GM21381 (cell line): ENCODE results near the gene EGFLAM.
A peak's percentile ranks its signal among the peaks of the same experiment; 100 is the strongest.

Experiments used
- ATAC-seq: cut with Tn5 transposase; IDR thresholded peaks from one replicate; pipeline ENCODE4 v1.9.1; 2021; ENCODE audit warnings: mild to moderate bottlenecking, moderate library complexity; ENCODE audit not compliant: unreplicated experiment

Gene EGFLAM

DNA sequence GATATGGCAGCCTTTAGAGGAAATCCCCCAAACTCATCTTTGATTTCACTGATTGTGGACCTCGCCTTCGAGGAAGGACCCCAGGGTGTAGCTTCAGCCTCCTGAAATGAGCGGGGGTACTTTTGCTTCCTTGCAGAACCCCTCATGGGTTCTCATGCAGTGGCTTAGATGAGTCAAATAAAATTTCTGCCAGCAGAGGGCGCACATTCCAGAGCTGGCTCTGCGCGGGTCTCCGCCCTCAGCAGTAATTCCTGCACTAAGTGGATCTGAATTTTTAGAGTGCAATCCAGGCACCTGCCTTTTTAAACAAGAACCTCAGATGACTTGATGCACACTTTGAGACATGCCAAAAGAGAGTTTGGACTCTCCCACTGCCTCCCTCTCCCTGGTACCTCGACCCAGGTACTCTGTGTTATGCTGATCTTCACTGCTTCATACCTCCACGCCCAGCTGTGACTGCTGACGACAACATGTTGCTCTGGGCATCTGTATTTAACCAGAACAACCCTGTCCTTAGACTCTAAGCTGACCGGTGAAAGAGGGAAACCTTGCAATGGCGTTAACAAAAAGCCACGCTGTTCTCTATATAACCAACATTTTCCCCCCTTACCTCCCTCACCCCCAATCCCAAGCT lies 7.3 kb downstream of the EGFLAM start:
- peak; percentile 90 for ATAC-seq

DNA sequence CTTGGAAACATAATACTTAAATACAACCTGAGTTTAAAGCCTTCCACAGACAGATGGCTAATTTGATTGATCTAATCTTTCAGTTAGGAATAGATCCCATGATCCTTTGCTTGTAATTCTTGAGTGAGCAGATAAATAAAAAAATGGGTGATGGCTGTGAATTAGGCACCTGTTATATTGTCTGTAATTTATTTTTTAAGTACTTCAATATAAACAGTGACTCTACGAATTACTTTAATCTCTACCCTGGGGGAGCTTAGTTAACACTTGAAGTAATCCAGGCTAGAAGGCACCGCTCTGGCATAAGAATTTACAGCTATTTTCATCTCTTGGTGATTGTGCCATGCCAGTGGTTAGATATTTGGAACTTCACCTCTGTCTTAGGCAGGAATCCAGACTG lies 9.0 kb downstream of the EGFLAM start:
- no peak for ATAC-seq

DNA sequence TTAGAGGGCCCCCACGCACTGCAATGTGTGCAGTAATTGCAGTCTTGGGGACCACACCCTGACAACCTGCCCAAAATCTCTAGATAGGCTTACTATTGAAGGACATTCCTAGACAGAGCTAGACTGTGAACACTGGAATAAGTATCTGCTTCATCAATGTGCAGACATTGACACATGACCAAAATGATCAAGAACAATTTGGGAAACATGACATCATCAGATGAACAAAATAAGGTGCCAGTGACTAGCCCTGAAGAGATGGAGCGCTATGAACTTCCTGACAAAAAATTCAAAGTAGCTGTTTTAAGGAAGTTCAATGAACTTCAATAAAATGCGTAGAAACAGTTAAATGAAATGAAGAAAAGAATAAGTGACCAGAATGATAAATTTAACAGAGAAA lies 15.3 kb downstream of the EGFLAM start:
- no peak for ATAC-seq

DNA sequence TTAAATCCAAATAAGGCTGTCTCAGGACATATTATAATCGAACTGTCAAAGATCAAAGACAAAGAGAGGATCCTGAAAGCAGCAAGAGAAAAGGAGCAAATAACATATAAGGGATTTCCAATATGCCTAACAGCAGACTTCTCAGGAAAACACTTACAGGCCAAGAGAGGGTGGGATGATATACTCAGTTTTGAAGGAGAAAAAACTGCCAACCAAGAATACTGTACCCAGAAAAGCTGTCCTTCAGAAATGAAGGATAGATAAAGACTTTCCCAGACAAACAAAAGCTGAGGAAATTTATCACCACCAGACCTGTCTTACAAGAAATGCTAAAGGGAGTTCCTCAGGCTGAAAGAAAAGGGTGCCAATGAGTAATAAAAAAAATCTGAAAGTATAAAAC lies 16.0 kb downstream of the EGFLAM start:
- no peak for ATAC-seq

DNA sequence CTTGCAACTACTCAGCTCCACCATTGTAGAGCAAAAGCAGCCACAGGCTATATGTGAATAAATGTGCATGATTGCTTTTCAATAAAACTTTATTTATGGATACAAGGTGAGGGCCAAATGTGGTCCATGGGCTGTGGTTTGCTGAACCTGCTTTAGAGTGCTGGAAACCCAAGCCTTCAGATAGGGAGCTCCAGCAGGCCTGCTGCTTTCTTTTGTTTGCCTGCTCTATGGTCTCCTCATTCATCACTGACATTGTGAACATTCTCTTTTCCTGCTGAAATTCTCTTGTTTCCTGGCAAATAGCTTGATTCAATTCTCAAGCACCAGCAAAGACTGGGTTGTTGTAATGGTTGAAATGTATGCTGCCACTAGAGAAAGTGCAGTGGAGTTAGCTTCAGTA lies 26.0 kb downstream of the EGFLAM start:
- no peak for ATAC-seq

DNA sequence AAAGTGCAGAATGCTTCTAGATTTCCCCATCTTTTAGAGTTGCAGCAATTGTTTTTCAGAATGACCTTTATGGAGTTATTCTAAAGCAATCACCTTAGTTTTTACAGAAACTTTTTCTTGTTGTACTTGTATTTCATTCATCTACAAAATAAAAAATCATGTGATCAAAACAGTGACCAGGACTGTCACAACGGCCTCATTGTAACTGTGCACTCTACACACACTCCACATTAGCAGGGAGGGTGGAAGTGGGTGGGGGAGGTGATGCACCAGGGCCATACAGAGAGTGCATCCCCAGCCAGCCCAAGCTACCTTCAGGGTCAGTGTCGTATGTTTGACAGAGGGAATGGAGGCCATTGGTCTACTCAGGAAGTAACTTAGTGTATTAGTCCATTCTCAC lies 26.9 kb downstream of the EGFLAM start:
- ATAC-seq, result no peak

DNA sequence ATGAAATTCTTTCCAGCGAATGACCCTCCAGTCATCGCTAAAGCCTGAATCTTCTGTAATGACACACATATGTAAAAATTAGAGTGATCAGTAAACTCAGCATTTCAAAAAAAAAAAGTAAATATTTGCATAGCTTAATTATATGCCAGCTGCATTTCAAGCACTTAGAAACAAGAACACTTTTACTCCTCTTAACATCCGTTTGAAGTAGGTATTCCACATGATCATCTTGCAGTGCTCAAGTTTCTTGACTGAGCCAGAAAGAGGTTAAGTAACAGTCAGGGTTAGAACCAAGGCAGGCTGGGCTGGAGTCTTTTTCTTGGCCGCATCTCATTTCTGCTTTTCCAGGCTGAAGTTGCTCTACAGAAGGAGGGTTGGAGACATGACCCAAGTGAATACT lies 27.6 kb downstream of the EGFLAM start:
- no peak for ATAC-seq

DNA sequence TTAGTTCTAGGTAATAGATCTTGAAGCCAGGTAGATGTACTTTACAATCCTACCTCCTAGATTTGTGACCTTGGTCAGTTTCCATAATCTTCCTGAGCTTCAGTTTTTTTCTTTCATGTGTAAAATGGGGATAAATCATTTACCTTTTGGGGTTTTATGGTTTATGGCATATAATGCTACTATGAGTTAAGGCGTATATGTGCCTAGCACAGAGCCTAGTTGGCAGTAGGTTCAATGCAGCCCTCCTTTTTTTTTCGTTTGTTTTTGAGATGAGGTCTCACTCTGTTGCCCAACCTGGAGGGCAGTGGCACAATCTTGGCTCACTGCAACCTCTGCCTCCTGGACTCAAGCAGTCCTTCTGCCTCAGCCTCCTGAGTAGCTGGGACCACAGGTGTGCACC lies 28.8 kb downstream of the EGFLAM start:
- no peak for ATAC-seq

DNA sequence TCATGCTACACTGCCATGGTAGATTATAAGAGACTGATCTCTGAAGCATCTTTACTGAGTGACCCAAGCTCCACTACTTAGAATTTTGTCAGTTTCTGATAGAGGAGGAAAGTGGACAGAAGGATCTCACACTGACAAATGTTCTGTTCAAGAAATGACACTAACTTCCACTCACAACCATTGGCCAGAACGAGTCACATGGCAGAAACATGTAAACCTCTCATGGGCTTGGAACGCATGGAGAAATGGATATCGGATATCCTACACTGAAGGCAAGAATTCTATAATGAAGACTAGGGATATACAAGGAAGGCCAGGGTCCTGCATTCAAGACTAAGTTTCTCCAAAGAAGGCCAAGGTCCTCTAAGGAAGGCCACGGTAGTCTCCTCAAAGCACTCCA lies 31.1 kb downstream of the EGFLAM start:
- ATAC-seq, result no peak

DNA sequence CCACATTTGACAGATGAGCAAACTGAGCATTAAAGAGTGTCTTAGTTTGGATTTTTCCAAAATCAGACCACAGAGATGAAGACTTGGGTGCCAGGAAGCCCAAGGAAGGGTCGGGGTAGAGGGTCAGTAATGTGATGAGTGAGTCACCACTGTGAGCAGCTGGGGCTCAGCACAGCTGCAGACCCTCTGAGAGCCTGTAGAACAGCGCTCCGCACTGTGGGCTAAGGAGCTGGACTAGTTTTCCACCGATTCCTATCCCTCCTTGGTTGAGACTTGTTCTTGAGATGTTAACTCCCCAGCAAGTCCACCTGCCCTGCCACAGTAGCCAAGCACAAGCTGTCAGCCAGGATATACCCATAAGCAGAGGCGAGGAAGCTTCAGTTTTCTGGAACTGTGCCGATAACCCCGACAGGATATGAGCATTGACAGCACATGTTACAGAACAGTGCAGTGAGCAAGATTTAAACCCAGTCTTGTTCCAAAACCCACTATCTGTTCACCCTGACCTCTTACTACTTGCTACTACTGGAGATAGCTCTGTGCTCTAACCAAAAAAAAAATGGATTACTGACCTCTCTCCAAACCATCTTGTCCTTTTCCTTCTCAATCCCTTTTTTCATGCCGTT lies 31.8 kb downstream of the EGFLAM start:
- ATAC-seq, result no peak

DNA sequence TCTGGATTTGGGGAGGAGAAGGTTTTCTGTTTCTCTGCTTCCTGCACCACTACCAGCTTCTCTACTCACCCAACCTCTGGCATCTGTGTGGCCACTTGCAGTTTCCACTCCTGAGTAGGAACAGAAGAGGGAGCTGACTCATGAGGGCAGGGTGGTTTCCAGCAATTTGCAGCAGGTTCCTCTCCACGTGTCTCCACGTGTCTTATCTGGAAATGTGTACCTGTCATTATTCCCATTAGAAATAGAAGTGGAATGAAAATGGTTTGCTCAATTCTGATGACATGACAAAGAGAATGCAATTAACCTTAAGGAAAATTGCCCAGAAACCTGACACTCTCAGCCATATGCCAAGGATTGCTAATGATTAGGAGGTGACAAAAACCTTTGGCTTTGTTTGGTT lies 33.0 kb downstream of the EGFLAM start:
- no peak for ATAC-seq

DNA sequence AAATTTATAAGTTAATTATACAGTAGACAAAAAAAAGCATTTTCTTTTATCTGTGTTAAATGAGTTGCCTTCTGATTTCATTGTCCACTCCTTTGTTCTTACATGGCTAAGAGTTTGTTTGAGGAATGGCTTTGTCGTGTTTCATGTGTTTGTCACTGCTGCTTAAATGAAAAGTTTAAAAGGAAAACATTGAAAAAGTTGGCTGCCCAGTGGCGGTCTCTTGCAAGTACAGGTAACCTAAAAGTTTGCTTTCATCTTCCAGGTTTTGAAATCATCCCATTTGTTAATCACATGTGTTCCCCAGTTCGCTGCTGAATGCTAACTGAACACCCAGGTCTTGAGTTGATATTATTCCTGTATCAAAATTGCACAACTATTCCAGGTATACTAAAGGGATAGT lies 33.9 kb downstream of the EGFLAM start:
- no peak for ATAC-seq

DNA sequence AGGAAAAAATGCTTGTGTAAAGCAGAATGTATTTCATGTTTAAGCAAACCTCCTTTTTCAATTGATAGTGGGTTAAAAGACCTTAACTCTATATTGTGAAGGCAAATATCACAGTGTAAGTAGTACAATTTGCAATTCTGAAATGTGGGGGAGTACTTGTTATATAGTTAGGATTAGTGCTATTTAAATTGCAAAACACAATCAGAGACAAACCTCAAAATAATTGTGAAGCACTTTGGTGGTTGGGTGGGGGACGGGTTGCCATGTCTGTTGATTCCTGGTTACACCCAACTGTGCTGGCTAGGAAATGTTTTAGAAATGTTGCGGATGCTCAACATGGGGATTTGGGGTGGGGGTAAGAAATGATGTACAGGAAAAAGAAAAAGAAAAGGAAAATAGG lies 37.4 kb downstream of the EGFLAM start:
- no peak for ATAC-seq

DNA sequence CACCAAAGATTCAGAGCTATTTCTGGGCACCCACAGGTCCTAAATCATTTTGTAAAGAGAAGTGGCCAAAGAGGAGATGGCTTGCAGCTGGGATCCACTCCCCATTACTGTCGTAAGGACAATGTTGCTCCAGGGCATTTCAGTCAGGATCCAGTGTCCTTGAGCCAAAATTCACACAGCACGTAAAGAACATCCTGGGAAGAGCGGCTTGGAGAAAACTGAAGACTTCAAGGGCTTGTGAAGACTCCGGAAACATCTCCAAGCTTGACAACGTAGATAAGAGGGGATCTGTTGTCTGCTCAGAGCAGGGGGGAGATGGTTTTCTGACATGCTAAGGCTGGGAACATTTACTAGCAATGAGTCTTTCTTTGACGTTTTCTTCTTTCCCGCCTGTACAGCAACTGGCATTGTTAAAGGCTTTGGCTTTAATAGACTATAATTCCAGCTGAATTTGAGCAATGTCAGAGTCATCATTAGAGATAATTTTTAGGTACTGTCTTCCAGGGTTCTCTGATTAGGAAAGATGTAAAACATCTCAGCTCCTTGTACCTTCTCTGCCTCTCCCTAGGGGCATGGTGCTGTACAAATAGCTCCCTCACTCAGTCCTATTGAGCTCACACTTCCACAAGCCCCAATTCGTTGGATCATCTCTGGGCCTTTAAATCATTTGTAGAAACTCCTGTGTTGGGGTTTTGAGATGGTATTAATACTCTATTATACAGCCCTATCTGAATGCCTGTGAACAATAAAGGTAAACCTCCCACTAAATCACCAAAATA lies 39.7 kb downstream of the EGFLAM start:
- no peak for ATAC-seq

DNA sequence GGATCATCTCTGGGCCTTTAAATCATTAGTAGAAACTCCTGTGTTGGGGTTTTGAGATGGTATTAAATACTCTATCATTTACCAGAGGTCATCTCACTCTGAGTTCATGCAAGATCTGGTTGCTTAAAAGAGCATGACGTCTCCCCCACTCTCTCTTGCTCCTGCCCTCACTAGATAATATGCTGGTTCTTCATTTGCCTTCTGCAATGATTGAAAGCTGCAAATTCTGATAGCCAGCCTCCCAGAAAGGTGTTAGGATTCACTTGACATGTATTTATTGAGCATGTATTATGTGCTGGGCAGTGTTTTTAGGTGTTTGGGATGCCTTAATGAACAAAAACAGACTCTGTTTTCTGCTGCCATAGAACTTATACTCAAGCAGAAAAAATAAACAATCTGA lies 41.2 kb downstream of the EGFLAM start:
- ATAC-seq, result no peak

DNA sequence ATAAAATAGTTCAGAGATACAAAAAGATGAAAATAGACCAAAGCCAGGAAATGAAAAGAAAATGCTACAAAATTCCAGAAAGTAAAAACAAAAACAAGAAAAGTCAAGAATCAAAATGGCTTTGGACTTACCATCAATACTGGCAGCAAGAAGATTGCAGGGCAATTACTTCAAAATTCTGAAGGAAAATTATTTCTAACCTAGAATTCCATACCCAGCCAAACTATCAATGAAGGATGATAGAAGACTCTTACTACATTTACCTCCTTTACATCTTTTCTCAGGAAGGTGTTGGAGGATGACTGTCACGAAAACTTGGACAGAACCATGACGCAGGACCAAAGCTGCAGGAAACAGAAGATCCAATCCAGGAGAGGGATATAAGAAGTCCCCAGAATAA lies 46.8 kb downstream of the EGFLAM start:
- no peak for ATAC-seq

DNA sequence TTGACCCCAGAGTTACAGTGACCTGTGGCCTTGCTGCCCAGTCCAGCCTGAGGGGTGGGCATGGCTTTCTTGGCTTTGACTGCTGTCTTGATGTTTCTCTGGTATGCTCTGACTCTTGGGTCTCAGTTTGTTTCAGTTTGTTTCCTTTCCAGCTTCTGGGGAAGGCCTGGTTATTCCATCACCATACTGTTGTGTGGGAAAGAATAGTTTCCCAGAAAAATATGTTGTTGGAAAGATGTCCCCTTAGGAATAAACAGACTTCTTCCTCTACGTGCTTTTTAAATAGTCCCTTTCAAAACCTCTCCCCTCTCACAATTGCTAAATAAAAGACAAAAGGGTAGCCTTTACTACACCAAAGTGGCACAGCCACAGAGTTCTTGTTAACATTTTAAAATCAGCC lies 49.5 kb downstream of the EGFLAM start:
- no peak for ATAC-seq

DNA sequence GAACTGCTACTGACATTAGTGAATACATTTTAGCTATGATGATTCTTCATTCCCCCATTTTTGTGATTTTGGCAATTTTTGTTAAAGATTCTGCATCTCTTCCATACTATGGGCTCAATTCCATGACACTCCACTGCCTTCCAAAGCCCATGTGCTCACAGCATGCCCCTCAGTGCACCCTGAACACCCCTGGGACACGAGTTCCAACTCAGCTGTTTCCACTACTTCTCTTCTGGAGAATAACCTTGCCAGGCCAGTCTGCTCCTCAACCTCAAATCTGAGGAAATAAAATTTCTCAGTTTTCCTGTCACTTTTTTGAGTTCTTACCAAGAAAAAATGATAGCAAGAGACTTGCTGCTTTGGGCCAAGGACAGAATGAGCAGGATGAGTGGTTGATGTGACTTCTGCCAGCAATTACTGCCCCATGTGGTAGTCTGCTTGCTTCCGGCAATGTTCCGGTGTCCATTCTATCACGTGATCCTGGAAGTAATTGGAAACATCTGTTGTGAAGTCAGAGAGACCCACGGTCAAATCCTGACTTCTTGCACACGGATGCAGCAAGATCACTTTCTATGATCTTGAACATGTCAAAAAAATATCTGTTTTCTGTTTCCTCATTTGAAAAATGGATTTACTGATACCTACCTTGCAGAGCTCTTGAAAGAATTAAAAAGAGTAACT lies 58.3 kb downstream of the EGFLAM start:
- ATAC-seq, result no peak

DNA sequence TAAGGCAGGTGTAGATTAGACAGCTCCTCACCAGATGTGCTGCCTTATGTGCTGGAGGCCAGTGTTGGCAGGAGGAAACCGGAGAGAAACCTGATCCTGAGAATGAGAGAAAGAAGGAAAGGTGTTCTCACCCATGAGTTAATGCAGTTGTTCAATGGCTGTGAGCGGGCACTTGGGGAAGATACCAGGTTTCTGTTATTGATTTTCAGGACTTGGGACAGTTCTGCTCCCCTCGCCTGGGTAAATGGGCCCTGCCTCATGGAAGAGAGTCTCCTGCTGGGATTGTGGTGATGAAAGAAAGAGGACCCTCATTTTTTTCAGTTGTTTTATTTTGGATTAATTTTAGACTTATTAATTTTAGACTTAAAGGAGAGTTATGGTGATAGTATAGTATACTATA lies 59.5 kb downstream of the EGFLAM start:
- no peak for ATAC-seq

DNA sequence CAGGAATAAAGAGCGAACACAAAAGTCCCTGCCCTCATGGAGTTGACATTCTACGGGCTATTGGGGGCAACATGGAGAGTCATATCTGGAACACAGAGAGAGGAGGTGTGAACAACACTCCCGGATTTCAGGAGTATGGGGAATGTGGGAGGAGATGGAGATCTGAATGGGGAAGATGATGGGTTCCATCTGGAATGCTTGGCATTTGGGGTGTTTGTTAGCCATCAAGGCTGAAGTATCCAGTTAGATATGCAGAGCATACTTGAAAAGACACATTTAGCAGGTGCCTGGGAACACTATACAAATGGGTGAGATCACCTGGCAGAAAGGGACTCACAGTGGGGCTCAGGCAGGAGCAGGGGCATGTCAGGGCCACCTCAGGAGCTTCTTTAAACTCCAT lies 61.1 kb downstream of the EGFLAM start:
- ATAC-seq, result no peak

DNA sequence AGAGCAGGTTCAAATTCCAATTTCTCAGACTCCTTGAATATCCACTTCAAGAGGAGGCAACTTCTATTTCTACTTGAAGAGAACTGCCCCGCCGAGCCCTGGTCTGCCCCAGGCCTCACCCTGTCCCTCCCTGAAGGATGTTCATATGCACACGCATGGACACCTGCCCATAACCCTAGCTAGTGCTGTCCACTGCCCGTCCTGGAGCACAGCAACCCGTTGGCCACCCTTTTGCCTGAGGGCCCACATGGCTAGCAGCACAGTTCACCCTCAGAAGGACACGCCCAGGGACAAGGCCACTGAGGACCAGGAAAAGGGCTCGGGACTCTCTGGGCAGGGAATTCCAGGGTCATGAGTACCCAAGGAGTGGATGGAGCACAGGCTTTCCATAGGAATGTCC lies 63.6 kb downstream of the EGFLAM start:
- ATAC-seq, result no peak
